Measurements from ENCODE around the gene RPTOR. TPM values are rescaled to one million over a fixed set of nuclear protein-coding genes. Genes with fewer than 3 reads are reported as not detected.

Gene RPTOR
- total and polyA plus RNA-seq, 4 donors = 12.4 to 46.1 (median 29.7) TPM

GRCh38 chr17:80663781-80664206, 119.2 kb downstream of the RPTOR start:
- 66 to 76% methylated on average over 11 of the region's 11 CpGs for WGBS, 2 donors
- TF ChIP-seq CTCF (IDR thresholded peaks at IDR 0.05; ENCODE audit: control extremely low read depth, extremely low read depth) = no peak
- Histone ChIP-seq H3K4me1 (ENCODE audit: control insufficient read depth in 5 of 5, insufficient read depth in 5 of 5, low read length in 5 of 5) (peaks cover 3 to 19% (median 14%) of the 10 kb centered on the region in 5 donors), H3K4me3 (no peak overlapping the region), H3K27ac (ENCODE audit: low read depth in 1 of 2, low read length in 1 of 2) (peak overlapping the region in 1 of 2 donors; percentile 15), H3K36me3 (ENCODE audit: control insufficient read depth in 4 of 4, insufficient read depth in 4 of 4, low read length in 4 of 4) (peaks cover 0 to 2% (median 0%) of the 10 kb centered on the region in 4 donors), H3K27me3 (ENCODE audit: control insufficient read depth in 3 of 3, insufficient read depth in 3 of 3, low read length in 2 of 3) (no peaks in the 10 kb centered on the region), H3K9ac (ENCODE audit: insufficient read depth in 1 of 2, low read length in 2 of 2) (no peak overlapping the region), H3K9me3 (ENCODE audit: control insufficient read depth in 4 of 4, insufficient read depth in 3 of 4, low read length in 3 of 4) (no peaks in the 10 kb centered on the region)
- DNase-seq = peak; percentile 65 to 83 (median 72)
- no peak for ATAC-seq (ENCODE audit: insufficient read depth, low FRiP score)

- Histone ChIP-seq H3K4me1 (ENCODE audit: control insufficient read depth in 5 of 5, insufficient read depth in 5 of 5, low read length in 5 of 5) (peaks cover 3 to 19% (median 14%) of the 10 kb centered on the region in 5 donors), H3K4me3 (no peak overlapping the region), H3K9me3 (ENCODE audit: control insufficient read depth in 4 of 4, insufficient read depth in 3 of 4, low read length in 3 of 4) (no peaks in the 10 kb centered on the region), H3K9ac (ENCODE audit: insufficient read depth in 1 of 2, low read length in 2 of 2) (no peak overlapping the region), H3K27ac (ENCODE audit: low read depth in 1 of 2, low read length in 1 of 2) (peak overlapping the region in 1 of 2 donors; percentile 71), H3K36me3 (ENCODE audit: control insufficient read depth in 4 of 4, insufficient read depth in 4 of 4, low read length in 4 of 4) (peaks cover 0 to 2% (median 0%) of the 10 kb centered on the region in 4 donors), H3K27me3 (ENCODE audit: control insufficient read depth in 3 of 3, insufficient read depth in 3 of 3, low read length in 2 of 3) (no peaks in the 10 kb centered on the region)
- 27 to 40% methylated on average over 7 of the region's 7 CpGs for WGBS, 2 donors
- DNase-seq (peak; percentile 37 to 81 (median 68)), ATAC-seq (ENCODE audit: insufficient read depth, low FRiP score) (no peak)
- TF ChIP-seq CTCF (IDR thresholded peaks at IDR 0.05; ENCODE audit: control extremely low read depth, extremely low read depth) = no peak
Observed at GRCh38 chr17:80664217-80664790, 119.7 kb downstream of the RPTOR start.

- H3K27me3 ChIP-seq (ENCODE audit: control insufficient read depth in 3 of 3, insufficient read depth in 3 of 3, low read length in 2 of 3) = no peaks in the 10 kb centered on the region
- peaks cover 3 to 21% (median 14%) of the 10 kb centered on the region in 5 donors for H3K4me1 ChIP-seq (ENCODE audit: control insufficient read depth in 5 of 5, insufficient read depth in 5 of 5, low read length in 5 of 5)
- TF ChIP-seq CTCF (IDR thresholded peaks at IDR 0.05; ENCODE audit: control extremely low read depth, extremely low read depth) = no peak
- ATAC-seq (ENCODE audit: insufficient read depth, low FRiP score) = no peak
- no peak overlapping the region for H3K4me3 ChIP-seq
- peaks cover 0 to 2% (median 0%) of the 10 kb centered on the region in 4 donors for H3K36me3 ChIP-seq (ENCODE audit: control insufficient read depth in 4 of 4, insufficient read depth in 4 of 4, low read length in 4 of 4)
- 57 to 77% methylated on average over 11 of the region's 11 CpGs for WGBS, 2 donors
- H3K9ac ChIP-seq (ENCODE audit: insufficient read depth in 1 of 2, low read length in 2 of 2) = no peak overlapping the region
- DNase-seq = no peak
- H3K27ac ChIP-seq (ENCODE audit: low read depth in 1 of 2, low read length in 1 of 2) = no peak overlapping the region
- H3K9me3 ChIP-seq (ENCODE audit: control insufficient read depth in 4 of 4, insufficient read depth in 3 of 4, low read length in 3 of 4) = no peaks in the 10 kb centered on the region
Observed at GRCh38 chr17:80665792-80666191, 121.2 kb downstream of the RPTOR start.

Data from lung (tissue), 12 donors.